ENCODE data around the gene KMT2A.
A peak's percentile ranks its signal among the peaks of the same experiment; 100 is the strongest.

Gene KMT2A

DNA sequence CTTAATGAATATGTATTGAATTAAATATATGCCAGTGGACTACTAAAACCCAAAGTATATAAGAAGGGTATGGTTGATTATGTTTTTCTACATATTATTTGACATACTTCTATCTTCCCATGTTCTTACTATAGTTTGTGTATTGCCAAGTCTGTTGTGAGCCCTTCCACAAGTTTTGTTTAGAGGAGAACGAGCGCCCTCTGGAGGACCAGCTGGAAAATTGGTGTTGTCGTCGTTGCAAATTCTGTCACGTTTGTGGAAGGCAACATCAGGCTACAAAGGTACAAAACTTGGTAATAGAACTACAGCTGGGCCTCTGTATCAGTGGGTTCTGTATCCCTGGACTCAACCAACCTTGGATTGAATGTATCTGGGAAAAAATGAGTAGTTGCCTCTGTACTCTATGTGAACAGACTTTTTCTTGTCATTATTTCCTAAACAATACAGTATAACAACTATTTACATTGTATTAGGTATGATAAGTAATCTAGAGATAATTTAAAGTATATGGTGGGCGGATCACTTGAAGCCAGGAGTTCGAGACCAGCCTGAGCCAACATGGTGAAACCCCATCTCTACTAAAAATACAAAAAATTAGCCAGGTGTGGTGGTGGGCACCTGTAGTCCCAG is 52.3 kb downstream of the KMT2A start:
- DNase-seq: peak; percentile 77

DNA sequence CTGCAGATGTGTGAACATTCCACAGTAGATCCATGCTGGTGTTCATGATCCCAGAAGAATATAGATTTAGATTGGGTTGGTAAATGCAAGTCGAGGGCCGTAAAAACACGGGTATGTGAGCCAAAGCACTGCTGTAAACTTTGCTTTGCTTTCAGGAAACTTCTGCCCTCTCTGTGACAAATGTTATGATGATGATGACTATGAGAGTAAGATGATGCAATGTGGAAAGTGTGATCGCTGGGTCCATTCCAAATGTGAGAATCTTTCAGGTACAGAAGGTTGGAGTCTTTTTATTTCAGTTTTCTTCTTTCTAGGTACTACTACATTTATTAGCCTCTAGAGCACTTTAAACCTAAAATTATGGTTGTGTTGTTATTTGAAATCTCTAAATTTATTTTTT is 54.7 kb downstream of the KMT2A start:
- DNase-seq: no peak

DNA sequence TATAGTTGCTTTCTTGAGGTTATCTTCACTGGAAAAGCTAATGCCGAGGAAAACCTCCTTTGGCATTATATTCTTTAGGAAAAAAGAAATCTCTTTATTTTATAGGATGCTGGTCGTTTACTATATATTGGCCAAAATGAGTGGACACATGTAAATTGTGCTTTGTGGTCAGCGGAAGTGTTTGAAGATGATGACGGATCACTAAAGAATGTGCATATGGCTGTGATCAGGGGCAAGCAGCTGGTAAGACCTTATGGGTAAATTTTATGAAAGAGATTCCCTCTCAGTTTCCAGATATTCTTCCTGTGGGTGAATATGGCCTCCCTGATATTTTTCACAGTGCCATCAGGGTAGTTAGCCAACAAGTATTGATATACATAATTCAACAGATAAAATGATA is 61.5 kb downstream of the KMT2A start:
- DNase-seq: no peak

DNA sequence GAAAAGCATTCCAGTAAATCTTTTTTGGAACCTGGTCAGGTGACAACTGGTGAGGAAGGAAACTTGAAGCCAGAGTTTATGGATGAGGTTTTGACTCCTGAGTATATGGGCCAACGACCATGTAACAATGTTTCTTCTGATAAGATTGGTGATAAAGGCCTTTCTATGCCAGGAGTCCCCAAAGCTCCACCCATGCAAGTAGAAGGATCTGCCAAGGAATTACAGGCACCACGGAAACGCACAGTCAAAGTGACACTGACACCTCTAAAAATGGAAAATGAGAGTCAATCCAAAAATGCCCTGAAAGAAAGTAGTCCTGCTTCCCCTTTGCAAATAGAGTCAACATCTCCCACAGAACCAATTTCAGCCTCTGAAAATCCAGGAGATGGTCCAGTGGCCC is 66.9 kb downstream of the KMT2A start:
- DNase-seq: no peak

DNA sequence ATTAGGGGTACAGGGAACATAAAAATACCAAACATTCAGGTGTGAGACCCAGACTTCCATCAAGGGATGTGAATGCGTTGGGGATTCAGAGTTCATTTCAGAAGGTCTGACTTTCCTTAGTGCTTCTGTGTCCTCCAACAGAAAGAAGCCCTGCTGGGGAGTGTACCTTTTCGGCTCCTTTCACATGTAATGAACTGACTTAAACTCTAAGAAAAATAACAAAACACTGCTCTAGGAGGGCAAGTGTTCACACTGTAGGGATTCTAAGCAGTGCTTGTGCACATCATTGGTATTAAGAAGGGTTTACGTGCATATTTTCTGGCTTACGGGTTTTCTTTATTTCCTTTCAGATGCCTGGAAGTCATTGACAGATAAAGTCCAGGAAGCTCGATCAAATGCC is 75.3 kb downstream of the KMT2A start:
- DNase-seq: no peak

DNA sequence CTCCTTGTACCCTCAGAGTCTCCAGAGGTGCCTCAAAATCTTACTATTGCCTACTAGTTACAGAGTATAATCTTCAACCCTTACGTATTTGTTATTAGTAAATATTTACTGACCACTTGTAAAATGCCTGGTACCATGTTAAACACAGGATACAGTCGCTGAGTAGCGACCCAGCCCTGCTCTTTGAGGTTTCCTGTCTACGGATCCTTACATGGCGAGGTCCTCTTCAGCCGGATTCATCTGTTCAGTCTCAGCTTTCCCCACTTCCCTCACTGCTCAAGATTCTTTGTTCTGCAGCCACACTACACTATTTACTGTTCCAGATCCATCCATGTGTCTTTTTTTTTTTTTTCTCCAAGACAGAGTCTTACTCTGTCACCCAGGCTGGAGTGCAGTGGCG is 77.8 kb downstream of the KMT2A start:
- DNase-seq: no peak

DNA sequence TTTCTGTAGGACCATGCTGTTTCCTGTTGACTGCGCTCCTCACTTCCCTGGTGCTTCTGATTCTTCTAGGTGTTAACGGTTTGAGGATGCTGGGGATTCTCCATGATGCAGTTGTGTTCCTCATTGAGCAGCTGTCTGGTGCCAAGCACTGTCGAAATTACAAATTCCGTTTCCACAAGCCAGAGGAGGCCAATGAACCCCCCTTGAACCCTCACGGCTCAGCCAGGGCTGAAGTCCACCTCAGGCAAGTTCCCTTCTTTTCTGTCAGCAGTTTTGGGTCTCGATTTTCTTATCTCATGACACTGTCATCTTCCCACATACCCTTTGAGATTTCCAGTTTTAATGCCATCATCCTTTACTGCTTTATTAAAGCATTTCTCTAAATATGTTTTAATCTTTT is 83.3 kb downstream of the KMT2A start:
- no peak for DNase-seq

DNA sequence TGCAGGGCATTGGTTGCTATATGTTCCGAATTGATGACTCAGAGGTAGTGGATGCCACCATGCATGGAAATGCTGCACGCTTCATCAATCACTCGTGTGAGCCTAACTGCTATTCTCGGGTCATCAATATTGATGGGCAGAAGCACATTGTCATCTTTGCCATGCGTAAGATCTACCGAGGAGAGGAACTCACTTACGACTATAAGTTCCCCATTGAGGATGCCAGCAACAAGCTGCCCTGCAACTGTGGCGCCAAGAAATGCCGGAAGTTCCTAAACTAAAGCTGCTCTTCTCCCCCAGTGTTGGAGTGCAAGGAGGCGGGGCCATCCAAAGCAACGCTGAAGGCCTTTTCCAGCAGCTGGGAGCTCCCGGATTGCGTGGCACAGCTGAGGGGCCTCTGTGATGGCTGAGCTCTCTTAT is 85.6 kb downstream of the KMT2A start:
- no peak for DNase-seq

DNA sequence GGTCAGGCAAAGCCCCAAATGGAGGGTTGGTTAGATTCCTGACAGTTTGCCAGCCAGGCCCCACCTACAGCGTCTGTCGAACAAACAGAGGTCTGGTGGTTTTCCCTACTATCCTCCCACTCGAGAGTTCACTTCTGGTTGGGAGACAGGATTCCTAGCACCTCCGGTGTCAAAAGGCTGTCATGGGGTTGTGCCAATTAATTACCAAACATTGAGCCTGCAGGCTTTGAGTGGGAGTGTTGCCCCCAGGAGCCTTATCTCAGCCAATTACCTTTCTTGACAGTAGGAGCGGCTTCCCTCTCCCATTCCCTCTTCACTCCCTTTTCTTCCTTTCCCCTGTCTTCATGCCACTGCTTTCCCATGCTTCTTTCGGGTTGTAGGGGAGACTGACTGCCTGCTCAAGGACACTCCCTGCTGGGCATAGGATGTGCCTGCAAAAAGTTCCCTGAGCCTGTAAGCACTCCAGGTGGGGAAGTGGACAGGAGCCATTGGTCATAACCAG is 86.3 kb downstream of the KMT2A start:
- peak; percentile 75 for DNase-seq

DNA sequence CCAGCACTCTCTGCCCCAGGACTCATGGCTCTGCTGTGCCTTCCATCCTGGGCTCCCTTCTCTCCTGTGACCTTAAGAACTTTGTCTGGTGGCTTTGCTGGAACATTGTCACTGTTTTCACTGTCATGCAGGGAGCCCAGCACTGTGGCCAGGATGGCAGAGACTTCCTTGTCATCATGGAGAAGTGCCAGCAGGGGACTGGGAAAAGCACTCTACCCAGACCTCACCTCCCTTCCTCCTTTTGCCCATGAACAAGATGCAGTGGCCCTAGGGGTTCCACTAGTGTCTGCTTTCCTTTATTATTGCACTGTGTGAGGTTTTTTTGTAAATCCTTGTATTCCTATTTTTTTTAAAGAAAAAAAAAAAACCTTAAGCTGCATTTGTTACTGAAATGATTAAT is 88.1 kb downstream of the KMT2A start:
- DNase-seq: no peak

DNA sequence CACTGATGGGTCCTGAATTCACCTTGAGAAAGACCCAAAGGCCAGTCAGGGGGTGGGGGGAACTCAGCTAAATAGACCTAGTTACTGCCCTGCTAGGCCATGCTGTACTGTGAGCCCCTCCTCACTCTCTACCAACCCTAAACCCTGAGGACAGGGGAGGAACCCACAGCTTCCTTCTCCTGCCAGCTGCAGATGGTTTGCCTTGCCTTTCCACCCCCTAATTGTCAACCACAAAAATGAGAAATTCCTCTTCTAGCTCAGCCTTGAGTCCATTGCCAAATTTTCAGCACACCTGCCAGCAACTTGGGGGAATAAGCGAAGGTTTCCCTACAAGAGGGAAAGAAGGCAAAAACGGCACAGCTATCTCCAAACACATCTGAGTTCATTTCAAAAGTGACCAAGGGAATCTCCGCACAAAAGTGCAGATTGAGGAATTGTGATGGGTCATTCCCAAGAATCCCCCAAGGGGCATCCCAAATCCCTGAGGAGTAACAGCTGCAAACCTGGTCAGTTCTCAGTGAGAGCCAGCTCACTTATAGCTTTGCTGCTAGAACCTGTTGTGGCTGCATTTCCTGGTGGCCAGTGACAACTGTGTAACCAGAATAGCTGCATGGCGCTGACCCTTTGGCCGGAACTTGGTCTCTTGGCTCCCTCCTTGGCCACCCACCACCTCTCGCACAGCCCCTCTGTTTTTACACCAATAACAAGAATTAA is 88.6 kb downstream of the KMT2A start:
- no peak for DNase-seq

DNA sequence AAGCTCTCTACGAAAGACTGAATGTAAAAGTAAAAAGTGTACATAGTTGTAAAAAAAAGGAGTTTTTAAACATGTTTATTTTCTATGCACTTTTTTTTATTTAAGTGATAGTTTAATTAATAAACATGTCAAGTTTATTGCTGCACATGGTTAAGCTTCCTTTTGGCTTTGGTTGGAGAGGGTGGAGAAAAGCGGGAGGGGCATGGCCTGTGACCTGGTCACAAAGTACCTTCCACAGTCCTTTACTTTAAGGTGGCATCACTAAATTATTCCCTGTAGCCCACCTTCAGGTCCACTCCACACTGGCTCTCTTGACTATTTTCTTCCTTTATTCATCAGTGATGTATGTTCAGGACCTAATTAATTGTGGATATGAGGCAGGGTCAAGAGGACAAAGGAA is 90.4 kb downstream of the KMT2A start:
- DNase-seq: no peak

DNA sequence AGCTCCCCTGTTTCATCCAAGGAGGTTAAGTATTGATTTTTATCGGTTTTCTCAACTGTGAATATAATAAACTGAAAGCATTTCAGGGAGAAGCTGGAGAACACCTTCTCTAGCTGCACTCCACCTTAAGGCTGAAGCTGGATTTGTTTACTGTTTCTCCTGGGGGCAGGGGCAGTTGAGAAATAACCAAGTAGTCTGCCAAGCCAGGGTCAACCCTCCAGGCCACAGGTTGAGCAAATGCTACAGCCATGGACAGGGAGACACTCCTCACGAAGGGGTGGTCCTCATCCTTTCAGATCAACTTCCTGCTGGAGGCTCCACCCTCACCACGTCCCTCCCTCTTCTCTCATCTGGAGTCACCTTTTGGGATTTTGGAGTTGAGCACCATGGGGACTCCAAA is 90.8 kb downstream of the KMT2A start, which contains the start of gene TTC36:
TSS of gene TTC36 (plus strand) at position 366 of the 400 bp plus-strand sequence. CDS start at position 387, 21 bp downstream.
- DNase-seq: no peak

DNA sequence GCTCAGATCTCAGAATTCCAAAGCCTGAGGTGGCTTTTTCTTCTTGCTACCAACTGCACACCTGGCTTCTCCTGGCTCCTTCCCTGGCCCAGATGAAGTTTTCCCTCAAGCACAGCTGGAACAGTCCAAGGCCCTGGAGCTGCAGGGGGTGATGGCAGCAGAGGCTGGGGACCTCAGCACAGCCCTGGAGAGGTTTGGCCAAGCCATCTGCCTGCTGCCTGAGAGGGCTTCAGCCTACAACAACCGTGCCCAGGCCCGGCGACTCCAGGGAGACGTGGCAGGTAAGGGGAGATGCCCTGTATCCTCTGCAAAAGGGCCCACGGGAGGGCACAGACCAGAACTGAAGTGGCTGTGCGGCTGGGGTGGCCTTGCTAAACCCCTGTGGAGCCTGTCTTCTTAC is 92.2 kb downstream of the KMT2A start:
- DNase-seq: no peak

DNA sequence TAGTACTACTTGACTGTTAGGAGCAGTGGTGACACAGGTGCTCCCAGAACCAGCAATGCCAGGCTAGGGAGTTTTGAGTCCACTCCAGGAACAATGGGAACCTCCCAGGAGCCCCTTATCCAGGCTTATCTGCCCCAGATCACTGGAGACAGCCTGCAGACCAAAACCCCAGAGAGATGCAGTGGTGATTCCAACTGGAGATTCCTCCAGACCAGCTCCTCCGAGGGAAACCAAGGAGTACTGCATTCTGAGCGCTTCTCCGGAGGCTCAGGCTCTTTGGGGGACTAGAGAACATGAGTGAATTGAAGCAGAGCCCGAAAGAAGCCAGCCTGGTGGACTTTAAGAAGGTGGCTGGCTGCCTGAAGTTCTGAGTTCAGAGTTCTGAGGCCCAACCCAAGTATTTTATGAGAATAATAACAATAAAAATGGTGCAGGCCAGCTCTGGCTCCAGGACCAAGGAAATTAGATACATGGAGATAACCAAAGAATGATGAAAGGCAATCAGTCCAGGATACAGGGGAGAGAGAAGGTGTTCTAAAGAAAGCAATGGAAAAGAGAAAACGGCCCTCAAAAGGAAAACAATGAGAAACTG is 93.4 kb downstream of the KMT2A start:
- no peak for DNase-seq

DNA sequence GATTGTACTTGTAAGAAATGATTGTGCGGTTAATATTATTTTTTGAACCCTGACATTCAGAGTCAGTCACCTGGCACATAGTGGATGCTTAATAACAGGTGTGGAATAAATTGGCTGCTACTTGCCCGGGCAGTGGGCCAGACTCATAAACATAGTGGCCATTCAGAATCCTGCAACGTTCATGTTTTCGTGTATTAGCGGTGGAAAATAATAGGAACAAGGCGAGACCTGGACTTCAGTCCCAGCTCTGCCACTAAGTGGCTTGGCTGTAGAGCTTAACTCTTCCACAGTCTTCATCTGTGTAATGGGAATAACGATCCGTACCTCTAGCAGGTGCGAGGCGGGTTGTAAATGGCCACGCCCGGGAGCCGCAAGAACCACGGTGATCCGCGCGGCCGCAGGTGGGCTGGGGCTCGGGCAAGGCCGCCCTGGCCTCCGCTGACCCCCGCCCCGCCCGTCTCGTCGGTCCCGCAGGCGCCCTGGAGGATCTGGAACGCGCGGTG is 93.9 kb downstream of the KMT2A start:
- no peak for DNase-seq

DNA sequence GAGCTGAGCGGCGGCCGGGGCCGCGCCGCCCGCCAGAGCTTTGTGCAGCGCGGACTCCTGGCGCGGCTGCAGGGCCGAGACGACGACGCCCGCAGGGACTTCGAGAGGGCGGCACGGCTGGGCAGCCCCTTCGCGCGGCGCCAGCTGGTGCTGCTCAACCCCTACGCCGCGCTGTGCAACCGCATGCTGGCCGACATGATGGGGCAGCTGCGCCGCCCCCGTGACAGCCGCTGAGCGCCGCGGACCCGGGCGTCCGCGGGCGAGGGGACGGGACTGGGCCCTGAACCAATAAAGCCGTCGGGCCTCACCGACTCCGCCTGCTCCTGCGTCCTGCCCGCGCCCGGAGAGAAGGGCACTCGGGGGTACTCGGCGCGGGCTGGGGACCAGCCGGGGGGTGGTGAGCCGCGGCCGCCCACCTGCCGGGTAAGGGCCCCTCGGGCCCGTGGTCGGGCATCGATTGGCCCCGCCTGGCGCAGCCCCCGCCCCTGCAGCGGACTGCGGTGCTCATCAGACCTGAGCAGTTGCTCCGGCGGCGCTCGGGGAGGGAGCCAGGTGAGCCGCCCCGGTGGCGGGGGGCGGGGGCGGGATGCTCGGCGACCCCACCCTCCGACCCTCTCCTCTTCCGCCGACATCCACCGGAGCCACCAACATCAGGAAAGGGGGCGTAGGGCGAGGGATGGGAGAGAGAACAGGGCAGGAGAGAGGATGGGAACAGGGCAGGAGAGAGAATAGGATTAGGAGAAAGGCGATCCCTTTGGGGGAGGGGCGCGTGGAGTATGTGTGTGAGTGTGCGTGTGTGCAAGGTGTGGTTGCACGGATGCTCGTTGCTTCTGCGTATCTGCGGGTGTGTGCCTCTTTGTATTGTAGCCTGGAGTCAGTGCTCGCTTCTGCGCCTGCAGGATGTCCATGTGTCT is 94.6 kb downstream of the KMT2A start, which contains the start of gene TMEM25:
TSS of gene TMEM25 (plus strand) at position 510 of the 914 bp plus-strand sequence. CDS start 610 bp downstream, outside the sequence.
- DNase-seq: peak; percentile 87

DNA sequence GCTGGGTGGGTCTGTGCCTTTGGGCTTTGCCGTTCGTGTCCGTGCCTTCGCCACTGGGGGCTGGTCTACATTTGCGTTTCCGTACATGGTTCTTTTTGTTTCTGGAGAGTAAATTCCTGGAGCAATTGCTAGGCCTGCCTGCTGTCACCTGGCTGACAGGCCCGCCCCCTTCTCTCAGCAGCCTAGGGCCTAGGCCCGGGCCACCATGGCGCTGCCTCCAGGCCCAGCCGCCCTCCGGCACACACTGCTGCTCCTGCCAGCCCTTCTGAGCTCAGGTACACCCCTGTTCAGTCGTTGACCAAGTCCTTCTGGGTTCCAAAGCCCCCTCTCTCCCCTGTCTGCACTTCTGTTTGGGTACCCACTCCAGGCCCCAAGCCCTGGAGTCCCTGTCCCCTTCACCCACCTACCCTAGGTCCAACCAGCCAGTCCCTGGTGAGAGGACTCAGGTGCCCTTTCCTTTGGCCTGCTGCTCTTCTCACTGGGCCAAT is 95.3 kb downstream of the KMT2A start:
- no peak for DNase-seq

DNA sequence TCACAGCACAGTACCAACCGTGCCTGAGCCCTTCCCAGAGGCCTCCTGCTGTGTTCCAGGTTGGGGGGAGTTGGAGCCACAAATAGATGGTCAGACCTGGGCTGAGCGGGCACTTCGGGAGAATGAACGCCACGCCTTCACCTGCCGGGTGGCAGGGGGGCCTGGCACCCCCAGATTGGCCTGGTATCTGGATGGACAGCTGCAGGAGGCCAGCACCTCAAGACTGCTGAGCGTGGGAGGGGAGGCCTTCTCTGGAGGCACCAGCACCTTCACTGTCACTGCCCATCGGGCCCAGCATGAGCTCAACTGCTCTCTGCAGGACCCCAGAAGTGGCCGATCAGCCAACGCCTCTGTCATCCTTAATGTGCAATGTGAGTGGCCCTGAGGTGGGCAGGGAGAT is 95.8 kb downstream of the KMT2A start:
- DNase-seq: no peak

DNA sequence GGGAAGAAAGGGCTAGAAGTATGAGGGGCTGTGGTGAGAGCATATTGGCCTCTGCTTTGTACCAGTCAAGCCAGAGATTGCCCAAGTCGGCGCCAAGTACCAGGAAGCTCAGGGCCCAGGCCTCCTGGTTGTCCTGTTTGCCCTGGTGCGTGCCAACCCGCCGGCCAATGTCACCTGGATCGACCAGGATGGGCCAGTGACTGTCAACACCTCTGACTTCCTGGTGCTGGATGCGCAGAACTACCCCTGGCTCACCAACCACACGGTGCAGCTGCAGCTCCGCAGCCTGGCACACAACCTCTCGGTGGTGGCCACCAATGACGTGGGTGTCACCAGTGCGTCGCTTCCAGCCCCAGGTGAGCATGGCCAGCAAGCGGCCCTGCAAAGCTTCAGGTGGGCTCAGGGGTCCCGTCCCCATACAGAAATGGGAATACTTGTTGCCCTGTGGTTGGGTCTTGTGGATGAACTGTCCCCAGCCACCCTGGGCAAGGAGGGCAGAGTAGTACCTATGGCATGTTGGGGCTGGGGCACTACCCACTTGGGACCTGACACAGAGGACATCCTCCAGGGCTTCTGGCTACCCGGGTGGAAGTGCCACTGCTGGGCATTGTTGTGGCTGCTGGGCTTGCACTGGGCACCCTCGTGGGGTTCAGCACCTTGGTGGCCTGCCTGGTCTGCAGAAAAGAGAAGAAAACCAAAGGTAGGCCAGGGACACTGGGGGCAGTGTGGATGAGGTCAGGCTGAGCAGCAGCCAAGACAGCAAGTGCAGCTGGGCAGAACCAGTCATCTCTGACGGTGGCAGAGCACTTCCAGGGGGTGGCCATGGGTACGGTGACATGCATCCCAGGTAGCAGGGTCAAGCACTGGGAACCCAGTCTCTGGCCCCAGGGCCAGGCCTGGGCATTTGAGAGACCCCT is 96.8 kb downstream of the KMT2A start:
- no peak for DNase-seq

All from islet precursor cell (in vitro differentiated cells).